Left colon (tissue), 2 donors: ENCODE data around the gene PTH2. TPM values are rescaled to one million over a fixed set of nuclear protein-coding genes. Genes with fewer than 3 reads are reported as not detected.
"Not testable (repeated sequence)": the region's sequence is repeated elsewhere in the genome, so short reads cannot be mapped to it uniquely, and the experiment has no call there.

Experiments used
- ATAC-seq: fragments of 200-7000 bp; cut with Tn5 transposase; one replicate; pipeline ENCODE4 v1.9.1; 2020; ENCODE audit warnings: mild to moderate bottlenecking, moderate library complexity
- DNase-seq, 2 donors: peaks; one replicate each; pipeline ENCODE4 v3.0.0-alpha.2; 2020
- intact Hi-C, 2 donors: fragments of 100-400 bp; cut with DNase I in 1 of 2; cut with micrococcal nuclease in 1 of 2; formaldehyde crosslinking; loops; one replicate each; pipeline versions ENCODE4 v1.11.2 to v1.14.0; 2022; cut with DNase I, micrococcal nuclease
- total RNA-seq, 2 donors: library from RNA; stranded (reverse); fragmentation: NEBNext Ultra II Directional; extraction: Animal tissue kit (Norgen Biotek cat#: 25700); gene quantifications; one replicate each; pipeline ENCODE4 v1.2.1, GENCODE V29; 2021
- donor health status: DM: no; HTN: no; CAD: no.
- donor health status: DM: yes; HTN: yes; CAD: no.

The PTH2 gene
- total RNA-seq, 2 donors from 2014 or later, result not detected

- ATAC-seq (peak; percentile 77), DNase-seq (peak; percentile 98)
- intact Hi-C loops, result no loop called here
These were observed 28.4 kb upstream of the PTH2 start, which contains the start of gene PIH1D1 for GRCh38 chr19:49451430-49452181. TSS of gene PIH1D1 (minus strand) at chr19:49451814. CDS start at chr19:49451574, 240 bp downstream.

GRCh38 chr19:49450405-49450804 lies 27.2 kb upstream of the PTH2 start:
- ATAC-seq (no peak), DNase-seq (no peak)
- intact Hi-C loops, result no loop called here

GRCh38 chr19:49448432-49448786 lies 25.2 kb upstream of the PTH2 start:
- DNase-seq, result no peak
- no peak for ATAC-seq
- intact Hi-C loops, result no loop called here

GRCh38 chr19:49447485-49448431 lies 24.5 kb upstream of the PTH2 start:
- intact Hi-C loops, result no loop called here
- DNase-seq, result peak in 1 of 2 donors; percentile 41
- ATAC-seq, result no peak

GRCh38 chr19:49445997-49446396 lies 22.8 kb upstream of the PTH2 start:
- intact Hi-C loops, result no loop called here
- DNase-seq, result no peak

GRCh38 chr19:49444100-49444700 lies 21.0 kb upstream of the PTH2 start:
- not testable (repeated sequence) for ATAC-seq, DNase-seq
- intact Hi-C loops, result loop anchor here in 1 of 2 donors (5.0 kb wide), 1 partner anchor 52 kb away; no protein-coding TSS in a partner anchor

More at GRCh38 chr19:49445997-49446396, 22.8 kb upstream of the PTH2 start:
- no peak for ATAC-seq

- peak; percentile 93 to 96 for DNase-seq
- ATAC-seq, result peak; percentile 87
- intact Hi-C loops, result loop anchor here in 1 of 2 donors (5.0 kb wide), 1 partner anchor 51 kb away; no protein-coding TSS in a partner anchor
These were observed 20.3 kb upstream of the PTH2 start for GRCh38 chr19:49443366-49444099.

- intact Hi-C loops, result loop anchor here in 1 of 2 donors (5.0 kb wide), 1 partner anchor 51 kb away; no protein-coding TSS in a partner anchor
- peak; percentile 95 to 96 for DNase-seq
- peak; percentile 80 for ATAC-seq
These were observed 19.6 kb upstream of the PTH2 start for GRCh38 chr19:49442771-49443365.

- peak in 1 of 2 donors; percentile 48 for DNase-seq
- no peak for ATAC-seq
- intact Hi-C loops, result loop anchor here in 1 of 2 donors (5.0 kb wide), 1 partner anchor 50 kb away; no protein-coding TSS in a partner anchor
These were observed 19.1 kb upstream of the PTH2 start for GRCh38 chr19:49442354-49442753.

- DNase-seq (no peak), ATAC-seq (no peak)
- intact Hi-C loops, result loop anchor here in 1 of 2 donors (5.0 kb wide), 1 partner anchor 50 kb away; no protein-coding TSS in a partner anchor
These were observed 18.7 kb upstream of the PTH2 start for GRCh38 chr19:49441960-49442350.

GRCh38 chr19:49441210-49441959 lies 18.1 kb upstream of the PTH2 start, which contains the start of gene SLC17A7:
TSS of gene SLC17A7 (minus strand) at chr19:49441527. CDS start at chr19:49441379, 148 bp downstream.
- DNase-seq (peak in 1 of 2 donors; percentile 49), ATAC-seq (no peak)
- intact Hi-C loops, result loop anchor here in 1 of 2 donors (5.0 kb wide), 1 partner anchor 49 kb away; no protein-coding TSS in a partner anchor

GRCh38 chr19:49440439-49441209 lies 17.4 kb upstream of the PTH2 start:
- DNase-seq, result no peak
- no peak for ATAC-seq
- intact Hi-C loops, result loop anchor here in 1 of 2 donors (5.0 kb wide), 1 partner anchor 48 kb away; no protein-coding TSS in a partner anchor

- intact Hi-C loops, result loop anchor here in 1 of 2 donors (5.0 to 10.0 kb wide), 2 partner anchors 48 to 175 kb away; no protein-coding TSS in a partner anchor
- ATAC-seq (no peak), DNase-seq (no peak)
These were observed 16.6 kb upstream of the PTH2 start for GRCh38 chr19:49439836-49440235.

- no peak for DNase-seq
- intact Hi-C loops, result loop anchor here in 1 of 2 donors (10.0 kb wide), 1 partner anchor 173 kb away; no protein-coding TSS in a partner anchor
- no peak for ATAC-seq
These were observed 15.0 kb upstream of the PTH2 start for GRCh38 chr19:49438261-49438660.

GRCh38 chr19:49437231-49437630 lies 14.0 kb upstream of the PTH2 start:
- DNase-seq (no peak), ATAC-seq (no peak)
- intact Hi-C loops, result loop anchor here in 1 of 2 donors (10.0 kb wide), 1 partner anchor 172 kb away; no protein-coding TSS in a partner anchor
